ENCODE data around the gene TTC39B. TPM values are rescaled to one million over a fixed set of nuclear protein-coding genes. Genes with fewer than 3 reads are reported as not detected.

Gene TTC39B
- total and polyA plus RNA-seq, 2 of the 8 experiments (the other 6 are each of a cell fraction or from before 2014, with no cell fraction given) = 1.6 to 10.9 TPM

GRCh38 chr9:15271403-15271802, 35.6 kb downstream of the TTC39B start:
- H3K4me3 ChIP-seq (ENCODE audit: extremely low read depth in 1 of 4, insufficient read depth in 2 of 4, low read depth in 3 of 4, low read length in 4 of 4) = no peak overlapping the region
- H3K23me2 ChIP-seq (ENCODE audit: low read depth, low read length) = no peaks in the 10 kb centered on the region
- H3K4me2 ChIP-seq (ENCODE audit: insufficient read depth in 1 of 2, low read depth in 2 of 2, low read length in 2 of 2) = no peak overlapping the region
- H4K20me1 ChIP-seq (replicated peaks in 1 of 2; ENCODE audit: control insufficient read depth in 1 of 2, insufficient read depth in 2 of 2, low read length in 2 of 2) = peaks cover 0 to 2% of the 10 kb centered on the region in 2 experiments
- H3K14ac ChIP-seq (ENCODE audit: insufficient read length) = no peak overlapping the region
- H3K4ac ChIP-seq (replicated peaks; ENCODE audit: insufficient read length, low read depth, low read length) = no peak overlapping the region
- H3K36me3 ChIP-seq (ENCODE audit: control insufficient read depth in 2 of 4, insufficient read depth in 4 of 4, low read length in 3 of 4) = no peaks in the 10 kb centered on the region
- no peak overlapping the region for H2BK20ac ChIP-seq (ENCODE audit: low read length)
- H2BK15ac ChIP-seq (ENCODE audit: low read length) = no peak overlapping the region
- H3K9ac ChIP-seq (replicated peaks in 1 of 4; ENCODE audit: extremely low read depth in 1 of 4, low read depth in 3 of 4, low read length in 3 of 4) = no peak overlapping the region
- ChIA-PET POLR2A (ENCODE audit: partially characterized antibody) (interaction anchor here (0.7 to 1.5 kb wide), 2 partner anchors 9 to 15 kb away, joined by 3 read pairs; no protein-coding TSS in a partner anchor), CTCF (ENCODE audit: partially characterized antibody) (interaction anchor here (1.1 to 1.5 kb wide), 5 partner anchors 8 to 170 kb away, joined by 3 to 4 read pairs (median 3); no protein-coding TSS in a partner anchor)
- no peak overlapping the region for H2AFZ ChIP-seq (ENCODE audit: low read length)
- WGBS, 2 experiments (ENCODE audit: extremely low coverage in 1 of 2, insufficient coverage in 1 of 2, insufficient read length in 1 of 2, insufficient replicate concordance in 2 of 2, low coverage in 1 of 2, low lambda C conversion rate in 2 of 2, missing lambda C conversion rate in 1 of 2) = 91% methylated on average over 7 of the region's 7 CpGs; no CpG with 5 or more reads in 1 of the 2 experiments
- FAIRE-seq (no peak), DNase-seq (ENCODE audit: low read depth in 1 of 2, low spot score in 2 of 2) (no peak)
- H3K23ac ChIP-seq (ENCODE audit: insufficient read length) = no peak overlapping the region
- no peaks in the 10 kb centered on the region for H3K79me2 ChIP-seq (ENCODE audit: control insufficient read depth in 1 of 2, insufficient read depth in 2 of 2, low read length in 2 of 2)
- H3K56ac ChIP-seq (replicated peaks; ENCODE audit: insufficient read length, low read depth, low read length) = no peak overlapping the region
- no peaks in the 10 kb centered on the region for H3K79me1 ChIP-seq (ENCODE audit: low read depth, low read length)
- no peak overlapping the region for H3K18ac ChIP-seq (ENCODE audit: extremely low read depth, low read length)
- no peak for TF ChIP-seq ASH2L (IDR thresholded peaks at IDR 0.05; ENCODE audit: low read length)
- no peak for TF ChIP-seq MAX (IDR thresholded peaks at IDR 0.05)
- no peak for TF ChIP-seq CEBPB (IDR thresholded peaks at IDR 0.05; ENCODE audit: low read depth, low read length)
- no peak for TF ChIP-seq SIN3A (conservative IDR thresholded peaks at IDR 0.05 in 1 of 2, IDR thresholded peaks at IDR 0.05 in 1 of 2; ENCODE audit: low read depth in 1 of 2, low read length in 2 of 2)
- TF ChIP-seq E2F6 (IDR thresholded peaks at IDR 0.05) = no peak
- no peak for TF ChIP-seq BACH1 (IDR thresholded peaks at IDR 0.05; ENCODE audit: low read length)
- no peak for TF ChIP-seq CBX5 (IDR thresholded peaks at IDR 0.05; ENCODE audit: low read depth, low read length)
- TF ChIP-seq TAF1 (IDR thresholded peaks at IDR 0.05; ENCODE audit: low read depth, low read length) = no peak
- no peak for TF ChIP-seq YY1 (IDR thresholded peaks at IDR 0.05; ENCODE audit: low read depth, low read length)
- TF ChIP-seq RBBP5 (IDR thresholded peaks at IDR 0.05; ENCODE audit: borderline replicate concordance, low read depth, low read length) = no peak
- no peak for TF ChIP-seq SIRT6 (IDR thresholded peaks at IDR 0.05; ENCODE audit: low read length)
- TF ChIP-seq CREB1 (IDR thresholded peaks at IDR 0.05) = no peak
- no peak for TF ChIP-seq GABPA (IDR thresholded peaks at IDR 0.05; ENCODE audit: borderline replicate concordance, insufficient read depth, low read length)
- H3K27me3 ChIP-seq (replicated peaks in 1 of 4; ENCODE audit: control insufficient read depth in 3 of 4, extremely low read depth in 1 of 4, insufficient read depth in 3 of 4, low read length in 3 of 4) = no peaks in the 10 kb centered on the region
- H2BK12ac ChIP-seq (ENCODE audit: low read depth, low read length) = no peak overlapping the region
- no peak overlapping the region for H3K27ac ChIP-seq (ENCODE audit: low read depth, low read length)
- H4K5ac ChIP-seq (ENCODE audit: insufficient read length, low read depth, low read length) = no peak overlapping the region
- H4K91ac ChIP-seq (replicated peaks; ENCODE audit: insufficient read length, low read length) = no peak overlapping the region
- no peak overlapping the region for H4K8ac ChIP-seq (ENCODE audit: extremely low read depth, insufficient read depth, low read length)
- no peak overlapping the region for H2BK120ac ChIP-seq (replicated peaks; ENCODE audit: low read depth, low read length)
- no peak overlapping the region for H2BK5ac ChIP-seq (ENCODE audit: low read depth, low read length)
- H3K9me3 ChIP-seq (ENCODE audit: insufficient read depth in 2 of 2, low read depth in 1 of 2, low read length in 1 of 2) = 0 out of 4 replicates have a peak, but pooled peaks cover 0 to 3% of the 10 kb centered on the region in 2 experiments
- H3K4me1 ChIP-seq (replicated peaks in 1 of 4; ENCODE audit: control insufficient read depth in 3 of 4, insufficient read depth in 4 of 4, low read length in 3 of 4) = peaks cover 0 to 5% (median 4%) of the 10 kb centered on the region in 4 experiments; a peak in 5 of 7 replicates
- H2AK5ac ChIP-seq (ENCODE audit: low read depth, low read length) = no peak overlapping the region

All from H1 (cell line).